ENCODE data around the gene NUMA1. TPM values are rescaled to one million over a fixed set of nuclear protein-coding genes. Genes with fewer than 3 reads are reported as not detected.

NUMA1 gene
- 238 and 247 TPM in 2 replicates for total RNA-seq
- long read RNA-seq, transcript NUMA1-223 (14 exons, 2,766 nt) = major isoform, 98 of 165 reads
- long read RNA-seq, partial matches to known transcripts = 32 of 165 reads
- long read RNA-seq, other reads (novel, unspliced or antisense) = 30 of 165 reads

- Mint-ChIP-seq H3K4me3 (ENCODE audit: unreplicated experiment) (peak within 1 kb of the TSS; percentile 88), H3K36me3 (ENCODE audit: unreplicated experiment) (peaks cover 3% of the 10 kb centered on the region), H3K4me1 (ENCODE audit: unreplicated experiment) (peaks cover 30% of the 10 kb centered on the region), H3K27me3 (ENCODE audit: unreplicated experiment) (no peaks in the 10 kb centered on the region), H3K9me3 (ENCODE audit: unreplicated experiment) (no peaks in the 10 kb centered on the region), H3K27ac (ENCODE audit: unreplicated experiment) (peak within 1 kb of the TSS; percentile 99)
- peak; percentile 99 for DNase-seq (ENCODE audit: extremely low spot score, unreplicated experiment)
- TF ChIP-seq CTCF (IDR thresholded peaks at IDR 0.05) = no peak
Observed at GRCh38 chr11:72080326-72081183, at the start of gene NUMA1, which contains the start of gene LRRC51. Gene NUMA1, minus strand, starts transcription at chr11:72080542. Its CDS starts 44,599 bp downstream, at chr11:72035943. Gene LRRC51, plus strand, starts transcription at chr11:72080850. Its CDS starts 8,234 bp downstream, at chr11:72089084.

- Mint-ChIP-seq H3K4me3 (ENCODE audit: unreplicated experiment) (no peak overlapping the region), H3K9me3 (ENCODE audit: unreplicated experiment) (peaks cover 9% of the 10 kb centered on the region), H3K4me1 (ENCODE audit: unreplicated experiment) (no peaks in the 10 kb centered on the region), H3K27me3 (ENCODE audit: unreplicated experiment) (peaks cover 66% of the 10 kb centered on the region), H3K36me3 (ENCODE audit: unreplicated experiment) (peaks cover 6% of the 10 kb centered on the region), H3K27ac (ENCODE audit: unreplicated experiment) (no peak overlapping the region)
- no peak for TF ChIP-seq CTCF (IDR thresholded peaks at IDR 0.05)
- DNase-seq (ENCODE audit: extremely low spot score, unreplicated experiment) = no peak
Observed at GRCh38 chr11:72129381-72129780, 49.0 kb upstream of the NUMA1 start.

- Mint-ChIP-seq H3K27ac (ENCODE audit: unreplicated experiment) (no peak overlapping the region), H3K36me3 (ENCODE audit: unreplicated experiment) (peaks cover 6% of the 10 kb centered on the region), H3K4me3 (ENCODE audit: unreplicated experiment) (no peak overlapping the region), H3K27me3 (ENCODE audit: unreplicated experiment) (peaks cover 66% of the 10 kb centered on the region), H3K9me3 (ENCODE audit: unreplicated experiment) (peaks cover 9% of the 10 kb centered on the region), H3K4me1 (ENCODE audit: unreplicated experiment) (no peaks in the 10 kb centered on the region)
- no peak for DNase-seq (ENCODE audit: extremely low spot score, unreplicated experiment)
- no peak for TF ChIP-seq CTCF (IDR thresholded peaks at IDR 0.05)
Observed at GRCh38 chr11:72127923-72128322, 47.6 kb upstream of the NUMA1 start.

- DNase-seq (ENCODE audit: extremely low spot score, unreplicated experiment) = no peak
- Mint-ChIP-seq H3K36me3 (ENCODE audit: unreplicated experiment) (peaks cover 6% of the 10 kb centered on the region), H3K4me1 (ENCODE audit: unreplicated experiment) (no peaks in the 10 kb centered on the region), H3K9me3 (ENCODE audit: unreplicated experiment) (peaks cover 9% of the 10 kb centered on the region), H3K4me3 (ENCODE audit: unreplicated experiment) (no peak overlapping the region), H3K27ac (ENCODE audit: unreplicated experiment) (no peak overlapping the region), H3K27me3 (ENCODE audit: unreplicated experiment) (peaks cover 60% of the 10 kb centered on the region)
- TF ChIP-seq CTCF (IDR thresholded peaks at IDR 0.05) = no peak
Observed at GRCh38 chr11:72125956-72126355, 45.6 kb upstream of the NUMA1 start.

- H3K9me3 Mint-ChIP-seq (ENCODE audit: unreplicated experiment) = peaks cover 9% of the 10 kb centered on the region
- H3K4me3 Mint-ChIP-seq (ENCODE audit: unreplicated experiment) = no peak overlapping the region
- H3K4me1 Mint-ChIP-seq (ENCODE audit: unreplicated experiment) = no peaks in the 10 kb centered on the region
- peaks cover 6% of the 10 kb centered on the region for H3K36me3 Mint-ChIP-seq (ENCODE audit: unreplicated experiment)
- no peak overlapping the region for H3K27ac Mint-ChIP-seq (ENCODE audit: unreplicated experiment)
- H3K27me3 Mint-ChIP-seq (ENCODE audit: unreplicated experiment) = peaks cover 52% of the 10 kb centered on the region
- TF ChIP-seq CTCF (IDR thresholded peaks at IDR 0.05) = no peak
- DNase-seq (ENCODE audit: extremely low spot score, unreplicated experiment) = no peak
Observed at GRCh38 chr11:72124046-72124445, 43.7 kb upstream of the NUMA1 start.
